NCI-H748 treated with DMSO at 0.1 percent for 48 hours (cell line): ENCODE measurements around the gene SMIM29.

Experiments used
- DNase-seq: peaks from one replicate; lab custom pipeline; 2025; lab: John Stamatoyannopoulos, UW

Gene SMIM29

DNA sequence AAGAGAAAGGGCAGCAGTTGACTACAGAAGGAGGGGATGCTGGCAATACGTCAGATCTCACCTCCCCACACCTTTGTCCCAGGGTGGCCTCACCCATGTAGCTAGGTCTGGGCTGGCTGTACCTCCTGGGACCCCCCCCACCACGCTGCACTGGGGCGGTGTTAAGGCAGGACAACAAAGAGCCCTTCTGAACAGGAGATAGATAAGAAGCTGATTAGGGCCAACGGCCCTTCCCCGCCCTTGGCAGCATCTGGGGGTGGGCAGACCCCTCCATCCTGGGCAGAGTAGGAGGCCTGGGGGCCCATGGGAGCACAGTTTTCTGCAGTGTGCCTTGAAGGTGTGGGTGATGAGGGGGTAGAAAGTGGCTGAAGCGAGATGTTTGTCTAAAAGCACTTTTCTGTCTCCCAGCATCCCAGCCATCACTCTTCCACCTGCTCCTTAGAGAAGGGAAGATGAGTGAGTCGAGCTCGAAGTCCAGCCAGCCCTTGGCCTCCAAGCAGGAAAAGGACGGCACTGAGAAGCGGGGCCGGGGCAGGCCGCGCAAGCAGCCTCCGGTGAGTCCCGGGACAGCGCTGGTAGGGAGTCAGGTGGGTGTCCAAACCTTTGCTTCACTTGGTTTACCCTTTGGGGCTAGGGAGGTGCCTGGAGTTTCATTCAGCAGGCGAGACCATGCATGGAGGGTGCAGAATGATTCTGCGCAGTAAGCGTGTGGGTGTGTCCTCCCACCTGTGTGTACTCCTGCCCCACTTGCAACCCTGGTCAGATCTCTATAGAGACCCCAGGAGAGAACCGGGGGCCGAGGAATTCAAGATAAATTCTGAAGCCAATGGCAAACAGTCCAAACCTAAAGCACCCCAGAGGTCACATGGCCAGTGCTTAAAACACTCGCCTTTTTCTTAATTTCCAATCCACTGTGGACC is 8.2 kb downstream of the SMIM29 start:
- no peak for DNase-seq

DNA sequence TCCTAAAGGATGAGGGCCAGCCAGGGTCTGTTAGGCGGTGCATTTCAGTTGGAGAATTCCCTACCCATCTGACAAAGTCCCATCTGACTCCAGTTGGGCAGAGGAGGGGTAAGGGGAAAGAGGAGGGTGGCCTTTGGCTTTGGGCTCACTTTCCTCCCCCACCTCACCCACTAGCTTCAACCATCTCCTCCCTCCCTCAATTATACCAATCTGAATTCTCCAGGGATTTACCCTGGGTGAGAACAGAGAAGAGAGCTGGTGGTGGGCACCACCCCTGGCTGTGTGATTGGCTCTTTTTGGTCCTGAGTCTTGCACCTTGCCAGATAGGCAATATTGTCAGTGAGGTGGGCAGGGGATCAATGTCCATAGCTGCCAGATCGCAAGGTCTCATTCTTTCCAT is 8.9 kb downstream of the SMIM29 start:
- no peak for DNase-seq

DNA sequence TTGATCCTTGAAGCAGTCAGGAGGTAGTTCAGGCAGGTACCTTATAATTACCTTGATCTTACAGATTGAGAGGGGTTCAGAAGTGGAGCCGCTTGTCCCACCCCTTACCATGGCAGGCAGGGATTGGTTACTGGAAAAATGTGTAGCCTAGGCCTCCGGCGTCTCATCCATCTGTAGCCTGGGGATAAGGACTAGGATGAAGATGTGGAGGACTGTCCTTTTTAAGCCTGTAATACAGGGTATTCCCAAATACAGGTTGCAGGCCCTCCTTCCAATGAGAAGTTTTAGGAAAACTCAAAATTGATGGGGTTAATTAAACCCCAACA is 9.3 kb downstream of the SMIM29 start:
- no peak for DNase-seq

DNA sequence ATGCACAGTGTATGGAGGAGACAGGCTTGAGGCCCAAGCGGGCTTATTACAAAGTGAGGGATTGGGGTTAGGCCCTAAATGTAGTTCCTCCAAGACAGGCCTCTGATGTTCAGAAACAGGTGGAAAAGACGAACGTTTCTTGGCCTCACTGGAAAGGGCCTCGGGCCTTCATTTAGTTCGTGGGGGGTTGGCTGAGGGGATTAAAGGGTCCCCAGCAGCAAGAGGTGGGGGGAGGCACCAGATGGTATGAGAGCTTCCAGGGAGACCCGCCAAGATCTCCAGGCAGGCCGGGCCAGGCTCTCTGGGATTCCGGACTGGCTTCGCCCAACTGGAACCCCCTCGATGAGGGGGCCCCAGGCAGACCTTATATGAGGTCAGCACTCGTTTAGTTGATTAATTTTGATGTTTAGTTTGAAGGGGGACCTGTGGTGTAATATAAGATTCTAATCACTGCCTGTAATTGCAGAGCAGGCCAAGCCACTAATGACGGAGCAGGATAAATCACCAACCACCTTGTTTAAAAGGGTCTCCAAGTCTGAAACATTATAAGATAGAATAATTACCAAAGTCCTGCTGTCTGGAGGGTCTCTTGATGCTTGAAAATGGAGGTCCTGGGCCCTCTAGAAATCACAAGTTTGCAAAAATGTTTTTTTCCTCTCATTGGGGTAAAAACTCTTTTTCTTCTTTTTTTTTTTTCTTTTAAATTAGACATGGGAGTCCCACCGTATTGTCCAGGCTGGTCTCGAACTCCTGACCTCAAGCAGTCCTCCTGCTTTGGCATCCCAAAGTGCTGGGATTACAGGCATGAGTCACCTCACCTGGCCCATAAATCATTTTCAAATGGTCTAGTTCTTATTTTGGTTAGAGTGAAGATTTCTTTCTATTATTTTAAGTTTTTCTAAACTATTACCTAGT is 10.0 kb downstream of the SMIM29 start:
- no peak for DNase-seq

DNA sequence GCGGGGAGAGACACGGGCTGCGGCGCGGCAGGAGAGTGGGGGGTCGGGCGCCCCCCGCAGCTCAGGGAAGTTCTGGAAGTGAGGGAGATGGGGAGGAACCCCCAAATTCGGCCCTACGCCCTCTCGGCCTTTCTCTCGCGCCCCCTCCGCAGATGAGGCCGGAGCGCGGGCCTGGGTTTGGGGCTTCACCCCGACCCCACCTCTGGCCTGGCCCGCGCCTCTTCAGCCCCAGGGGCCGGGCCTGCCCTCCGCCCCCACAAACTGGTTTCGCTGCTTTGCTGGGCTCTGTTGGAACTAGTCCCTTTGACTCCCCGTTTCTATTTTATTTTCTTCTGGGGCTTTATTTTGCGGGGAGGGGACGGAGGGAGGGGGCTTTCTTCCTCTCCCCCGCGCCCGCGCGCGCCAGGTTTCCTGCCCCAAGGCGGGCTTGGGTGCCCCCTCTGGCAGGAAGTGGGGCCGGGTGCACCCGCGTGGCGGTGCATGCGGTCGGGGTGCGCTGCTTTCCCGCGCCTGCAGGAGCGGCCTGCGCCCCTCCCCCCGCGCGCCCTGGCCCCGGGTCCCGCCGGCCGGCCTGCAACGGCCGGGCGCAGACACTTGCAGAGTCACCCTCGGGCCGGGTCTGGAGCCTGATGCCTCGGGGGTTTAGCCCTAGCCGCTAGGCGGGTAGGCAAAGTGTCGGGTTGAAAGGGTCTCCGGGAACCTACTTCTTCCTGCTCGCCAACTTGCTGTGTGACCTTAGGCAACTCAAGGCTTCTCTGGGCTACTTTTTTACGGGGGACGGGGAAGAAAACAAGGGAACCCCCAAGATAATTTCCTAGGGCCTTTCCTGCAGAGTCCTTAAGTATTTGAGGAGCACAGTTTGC is 10.9 kb downstream of the SMIM29 start:
- DNase-seq: no peak

DNA sequence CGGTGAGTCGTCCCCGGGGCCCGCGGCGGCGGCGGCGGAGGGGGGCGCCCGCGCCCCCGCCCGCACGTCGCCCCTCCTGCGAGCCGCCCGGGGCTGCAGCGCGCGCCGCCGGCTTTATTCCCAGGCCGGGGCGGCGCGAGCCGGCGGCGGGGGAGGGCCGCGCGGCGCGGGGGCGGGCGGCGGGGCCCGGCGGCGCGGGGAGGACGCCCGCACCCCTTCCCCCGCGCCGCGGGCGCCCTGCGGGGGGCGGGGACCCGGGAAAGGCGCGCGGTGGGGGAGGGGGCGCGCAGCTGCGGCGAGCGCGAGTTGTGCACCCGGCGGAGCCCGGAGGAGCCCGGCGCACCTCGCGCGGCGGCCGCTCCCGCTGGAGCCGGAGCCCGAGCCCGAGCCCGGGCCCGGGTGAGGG is 11.5 kb downstream of the SMIM29 start:
- no peak for DNase-seq

DNA sequence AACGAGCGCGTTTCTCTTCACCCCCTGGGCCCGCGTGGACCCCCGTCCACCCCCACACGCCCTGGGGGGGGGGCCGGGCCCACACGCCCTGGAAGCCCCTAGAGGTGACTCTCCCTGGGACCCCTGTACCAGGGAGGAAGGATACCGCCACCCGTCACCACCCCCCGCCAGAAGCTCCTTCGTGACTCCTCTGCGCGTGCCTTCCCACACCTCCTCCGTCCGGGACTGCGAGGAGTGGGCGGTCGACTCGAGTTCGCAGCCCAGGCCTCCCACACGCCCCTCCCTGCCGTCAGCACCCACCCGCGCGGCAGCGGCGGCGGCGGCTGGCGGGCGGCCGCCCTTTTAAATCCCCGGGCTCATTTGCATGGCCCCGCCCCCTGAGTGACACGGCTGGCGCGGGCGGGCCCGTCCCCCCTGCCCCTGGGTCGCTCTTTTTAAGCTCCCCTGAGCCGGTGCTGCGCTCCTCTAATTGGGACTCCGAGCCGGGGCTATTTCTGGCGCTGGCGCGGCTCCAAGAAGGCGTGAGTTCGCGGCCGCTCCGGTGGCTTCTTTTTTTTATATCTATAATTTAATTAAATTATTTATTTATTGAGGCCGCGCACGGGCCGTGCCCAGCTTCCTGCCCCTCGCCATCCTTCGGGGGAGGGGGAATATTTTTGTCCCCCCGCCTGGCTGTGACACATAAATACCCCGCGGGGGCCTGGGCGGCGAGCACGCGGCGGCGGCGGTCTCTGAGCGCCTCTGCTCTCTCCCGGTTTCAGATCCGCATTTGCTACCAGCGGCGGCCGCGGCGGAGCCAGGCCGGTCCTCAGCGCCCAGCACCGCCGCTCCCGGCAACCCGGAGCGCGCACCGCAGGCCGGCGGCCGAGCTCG is 12.1 kb downstream of the SMIM29 start, which contains the start of gene HMGA1:
TSS of gene HMGA1 (plus strand) at position 431 of the 873 bp plus-strand sequence. CDS start 3,908 bp downstream, outside the sequence.
- DNase-seq: peak; percentile 87

DNA sequence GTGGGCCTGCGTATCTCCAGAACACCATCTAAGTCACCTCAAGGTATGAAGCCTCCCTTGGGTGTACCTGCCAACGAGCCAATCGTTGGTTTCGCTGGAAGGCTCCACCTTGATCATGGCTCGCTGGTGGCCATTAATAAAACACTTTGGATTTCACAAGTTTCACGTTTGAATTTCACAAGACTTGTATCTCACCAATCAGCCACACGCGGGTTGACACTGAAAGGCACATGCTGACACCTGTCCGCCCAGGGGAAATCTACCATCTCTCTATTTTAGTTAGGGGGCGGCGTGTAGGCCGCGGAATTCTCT is 12.7 kb downstream of the SMIM29 start:
- DNase-seq: no peak

DNA sequence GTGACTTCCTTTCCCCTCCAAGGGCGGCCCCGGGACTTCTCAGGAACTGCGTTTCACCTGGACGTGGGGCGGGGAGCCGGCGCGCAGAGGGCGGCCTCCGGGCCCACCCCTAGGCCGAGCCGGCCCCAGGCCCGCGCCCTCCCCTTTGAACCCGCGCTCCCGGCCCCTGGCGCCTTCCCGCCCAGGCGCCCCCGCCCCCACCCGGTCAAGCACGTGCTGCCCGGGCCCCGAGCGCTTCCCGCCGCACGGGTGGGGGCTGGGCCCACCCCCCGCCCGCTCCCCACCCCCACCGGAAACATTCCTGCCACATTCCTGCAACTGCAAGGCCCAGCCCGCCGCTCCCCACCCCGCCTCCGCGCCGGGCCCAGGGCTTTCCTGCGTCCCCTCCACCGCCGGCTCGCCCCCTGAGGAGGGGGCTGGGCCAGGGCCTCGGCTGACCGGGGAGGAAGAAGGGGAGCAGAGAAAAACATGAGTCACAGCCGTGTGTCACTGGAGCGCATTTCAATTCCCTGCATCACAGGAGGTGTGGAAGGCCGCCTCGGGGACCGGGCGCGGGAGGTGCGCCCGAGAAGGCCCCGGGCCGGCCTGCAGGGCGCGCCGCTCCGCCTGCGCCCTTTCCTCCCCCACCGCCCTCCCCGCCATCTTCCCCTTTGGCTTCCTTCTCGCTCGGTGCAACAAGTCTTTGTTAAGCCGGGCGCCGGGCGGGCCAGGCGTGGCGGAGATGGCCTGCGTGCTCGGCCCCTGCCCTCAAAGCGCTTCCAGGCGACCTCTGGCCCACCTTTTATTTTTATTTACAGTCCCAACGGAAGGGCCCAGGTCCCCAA is 13.3 kb downstream of the SMIM29 start:
- no peak for DNase-seq

DNA sequence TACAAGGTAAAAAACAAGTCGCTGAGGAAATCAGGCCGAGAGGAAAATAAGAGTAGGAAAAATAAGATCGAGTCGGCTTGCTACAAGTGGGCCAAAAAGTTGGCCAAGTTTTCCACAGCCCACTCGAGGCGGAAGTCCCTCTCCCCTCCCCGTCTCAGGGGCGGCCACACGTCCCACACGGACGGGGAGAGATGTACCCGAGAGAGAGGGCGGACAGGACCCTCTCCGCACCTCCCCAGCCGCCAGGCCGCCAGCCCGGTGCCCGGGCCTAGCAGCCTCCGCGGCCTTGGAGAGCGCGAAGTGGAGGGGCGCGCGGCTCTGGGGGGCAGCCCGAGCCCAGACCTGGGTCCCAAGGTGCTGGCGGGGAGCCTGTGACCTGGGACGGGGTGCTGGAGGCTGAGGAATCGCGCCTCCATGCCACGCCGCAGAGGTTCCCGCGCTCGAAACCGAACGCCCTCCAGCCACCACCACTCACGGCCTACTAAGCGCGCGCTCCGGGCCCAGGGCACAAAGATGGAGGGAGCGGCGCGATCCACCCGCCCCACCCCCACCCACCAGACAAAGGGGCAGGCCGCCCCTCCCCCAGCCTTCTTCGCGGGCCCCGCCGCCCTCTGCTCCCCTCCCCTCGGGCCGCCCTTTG is 14.0 kb downstream of the SMIM29 start:
- DNase-seq: no peak

DNA sequence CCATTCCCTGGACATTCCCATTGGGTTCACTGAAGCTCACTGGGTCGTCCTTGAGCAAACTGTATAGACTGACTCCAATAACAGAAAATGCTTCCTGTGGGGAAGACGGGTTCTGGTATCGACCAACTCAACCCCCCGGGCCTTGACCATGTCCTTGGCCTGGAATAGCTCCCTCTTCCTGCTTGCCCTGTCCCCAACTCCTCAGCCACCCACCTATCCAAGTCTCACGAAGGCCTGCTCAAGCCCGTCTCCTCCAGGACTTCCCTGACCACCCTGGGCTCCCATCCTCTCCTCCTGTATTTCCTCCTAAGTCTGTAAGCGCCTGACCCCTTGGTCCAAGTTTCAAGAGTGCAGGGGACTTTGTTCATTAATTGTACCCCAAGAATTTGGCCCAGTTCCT is 14.9 kb downstream of the SMIM29 start:
- DNase-seq: no peak

DNA sequence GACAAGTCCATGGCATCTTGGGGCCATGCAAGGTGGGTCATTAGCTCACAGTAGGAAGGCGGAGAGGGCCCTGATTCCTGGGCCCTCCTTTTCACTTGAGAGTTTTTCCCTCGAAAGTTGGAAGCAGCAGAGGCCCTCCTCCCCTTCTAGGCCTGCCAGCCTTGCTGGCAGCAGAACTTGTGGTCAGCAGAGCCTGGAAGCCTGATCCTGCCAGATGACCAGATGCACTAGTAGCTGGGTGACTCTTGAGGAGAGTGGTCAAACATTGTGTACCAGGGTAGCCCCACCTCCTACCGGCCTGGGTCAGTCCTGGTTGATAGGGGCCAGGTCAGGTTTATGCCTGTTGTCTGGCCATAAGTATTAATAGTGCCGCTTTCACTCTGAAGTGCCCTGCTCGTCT is 15.9 kb downstream of the SMIM29 start:
- no peak for DNase-seq

DNA sequence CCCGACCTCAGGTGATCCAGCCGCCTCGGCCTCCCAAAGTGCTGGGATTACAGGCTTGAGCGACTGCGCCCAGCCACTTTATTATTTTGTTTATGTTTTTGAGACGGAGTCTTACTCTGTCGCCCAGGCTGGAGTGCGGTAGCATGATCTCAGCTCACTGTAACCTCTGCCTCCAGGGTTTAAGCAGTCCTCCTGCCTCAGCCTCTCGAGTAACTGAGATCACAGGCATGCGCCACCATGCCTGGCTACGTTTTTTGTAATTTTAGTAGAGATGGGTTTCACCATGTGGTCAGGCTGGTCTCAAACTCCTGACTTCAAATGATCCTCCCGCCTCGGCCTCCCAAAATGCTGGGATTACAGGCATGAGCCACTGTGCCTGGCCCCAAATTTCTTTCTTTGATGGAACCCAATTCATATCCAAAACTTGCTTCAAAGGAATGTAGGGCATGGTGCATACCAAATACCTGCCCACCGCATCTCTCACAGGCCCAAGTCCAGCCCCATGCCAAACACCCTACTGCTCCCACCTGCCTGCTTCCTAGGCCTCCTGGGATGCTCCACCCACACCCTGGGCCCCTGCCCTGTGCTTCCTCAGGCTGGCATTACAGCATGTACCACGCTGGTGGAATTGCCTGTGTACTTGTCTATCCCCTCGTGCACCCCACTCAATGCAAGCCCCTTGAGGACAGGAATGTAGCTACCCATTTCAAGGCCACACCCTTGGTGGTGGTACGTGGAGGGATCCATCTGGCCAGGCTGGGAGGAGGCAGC is 17.1 kb downstream of the SMIM29 start:
- DNase-seq: no peak

DNA sequence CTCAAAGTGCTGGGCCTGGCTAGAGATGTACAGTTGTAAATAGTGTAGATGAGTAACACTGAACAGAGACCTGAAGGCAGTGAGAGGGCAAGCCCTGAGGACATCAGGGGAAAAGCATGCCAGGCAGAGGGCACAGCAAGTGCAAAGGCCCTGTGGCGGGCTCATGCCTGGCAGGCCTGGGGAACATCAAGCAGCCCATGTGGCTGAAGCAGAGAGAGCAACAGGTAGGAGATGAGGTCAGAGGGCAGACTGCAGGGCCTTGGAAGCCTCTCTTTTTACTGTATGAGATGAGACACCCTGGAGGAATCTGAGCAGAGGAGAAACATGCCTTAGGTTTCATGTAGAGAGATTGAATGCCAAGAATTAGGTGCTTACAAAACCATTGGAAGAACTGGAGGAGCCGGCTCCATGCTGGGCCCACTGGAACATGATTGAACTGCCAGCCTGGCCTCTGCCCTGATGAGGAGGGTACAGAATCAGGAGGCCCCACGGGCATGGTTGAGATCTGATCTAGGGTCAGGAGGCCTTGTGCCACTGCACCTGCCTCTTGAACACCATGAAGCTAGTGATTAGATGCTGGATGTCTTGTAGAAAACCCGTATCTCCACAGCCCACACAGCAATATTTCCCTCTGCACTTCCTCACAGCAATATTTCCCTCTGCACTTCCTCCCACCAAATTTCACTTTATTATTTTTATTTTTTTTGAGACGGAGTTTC is 18.0 kb downstream of the SMIM29 start:
- no peak for DNase-seq

DNA sequence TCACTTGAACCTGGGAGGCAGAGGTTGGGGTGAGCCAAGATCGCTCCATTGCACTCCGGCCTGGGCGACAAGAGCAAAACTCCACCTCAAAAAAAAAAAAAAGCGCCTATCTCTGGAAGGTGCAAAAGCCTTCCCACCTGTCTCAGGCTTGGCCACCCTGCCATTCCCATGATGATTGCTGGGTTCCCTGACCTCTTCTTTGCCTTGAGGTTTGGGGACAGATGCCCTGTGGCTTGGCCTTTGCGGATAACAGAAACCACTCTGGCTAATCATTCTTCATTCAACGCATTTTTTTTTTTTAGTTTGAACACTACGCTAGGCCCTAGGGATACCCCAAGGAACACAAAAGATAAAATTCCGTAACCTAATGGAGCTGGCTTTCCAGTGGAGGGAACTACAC is 18.9 kb downstream of the SMIM29 start:
- no peak for DNase-seq

DNA sequence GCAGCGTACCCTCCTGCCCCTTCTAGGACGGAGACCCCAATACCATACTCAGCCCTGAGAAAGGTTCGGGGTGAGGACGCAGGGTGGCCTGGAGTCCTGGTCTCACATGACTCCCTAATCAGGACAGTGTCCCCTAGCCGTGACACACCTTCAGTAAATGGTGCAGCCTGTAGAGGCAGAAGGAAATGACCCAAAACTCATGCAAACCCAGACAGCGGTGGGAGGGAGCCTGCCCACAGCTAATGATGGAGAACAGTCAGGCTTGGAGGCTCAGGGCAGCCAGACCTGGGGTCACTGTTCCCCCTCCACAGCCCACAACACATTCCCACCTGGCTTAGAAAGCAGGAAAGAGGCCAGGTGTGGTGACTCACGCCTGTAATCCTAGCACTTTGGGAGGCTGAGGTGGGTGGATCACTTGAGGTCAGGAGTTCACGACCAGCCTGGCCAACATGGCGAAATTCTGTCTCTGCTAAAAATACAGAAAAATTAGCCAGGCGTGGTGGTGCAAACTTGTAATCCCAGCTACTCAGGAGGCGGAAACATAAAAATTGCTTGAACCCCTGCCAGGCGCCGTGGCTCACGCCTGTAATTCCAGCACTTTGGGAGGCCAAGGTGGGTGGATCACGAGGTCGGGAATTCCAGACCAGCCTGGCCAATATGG is 20.9 kb downstream of the SMIM29 start:
- no peak for DNase-seq

DNA sequence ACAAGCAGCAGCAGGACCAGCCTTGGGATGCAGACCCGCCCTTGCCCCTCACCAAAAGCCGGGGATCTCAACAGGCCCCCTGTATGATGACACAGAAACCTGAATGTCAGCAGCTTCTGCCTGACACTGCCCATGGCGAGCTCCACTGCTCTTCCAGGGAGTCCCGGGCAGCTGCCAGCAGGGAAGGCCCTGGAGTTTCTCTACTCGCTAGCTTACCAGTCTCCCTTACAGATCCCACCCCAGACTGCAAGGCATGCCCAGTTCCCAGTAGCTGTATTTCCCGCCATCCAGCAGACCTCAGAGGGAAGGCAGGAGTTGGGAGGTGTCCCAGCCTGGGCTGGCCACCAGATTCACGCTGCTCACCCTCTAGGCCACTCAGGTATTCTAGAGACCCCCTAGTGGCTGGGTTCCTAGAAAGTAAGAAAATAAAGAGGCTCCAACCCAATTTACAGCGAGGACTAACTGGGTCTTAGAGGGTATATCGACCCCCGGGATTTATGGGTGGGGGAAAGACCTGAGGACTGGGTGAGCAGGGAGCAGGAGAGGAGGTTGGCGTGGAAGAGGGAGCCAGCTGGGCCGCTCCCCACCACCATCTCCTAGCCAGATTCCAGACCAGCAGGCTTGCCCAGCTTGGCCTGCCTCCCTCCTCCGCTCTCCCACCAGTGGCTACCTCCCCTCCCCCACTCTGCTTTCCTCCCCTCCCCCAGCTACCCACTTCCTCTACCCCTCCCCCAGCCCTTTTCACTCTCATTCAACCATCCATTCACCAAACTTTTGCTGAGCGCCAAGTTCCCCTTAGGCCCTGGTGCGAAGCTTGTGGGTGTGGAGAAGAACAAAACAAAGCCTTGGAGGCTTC is 21.8 kb downstream of the SMIM29 start:
- DNase-seq: no peak
